Adipocyte (in vitro differentiated cells): ENCODE data around the gene STS.

Source experiments
- DNase-seq: peaks from one replicate; pipeline ENCODE4 v3.0.0-alpha.2; 2015; ENCODE audit warnings: low read depth
- H3K27me3 ChIP-seq: replicated peaks from 2 replicates; pipeline ENCODE4 v1.7.0; 2013; ENCODE audit warnings: mild to moderate bottlenecking, low read length, moderate library complexity; ENCODE audit not compliant: control insufficient read depth, insufficient read depth
- H3K36me3 ChIP-seq: 2 replicates; pipeline ENCODE4 v1.7.0; 2013; ENCODE audit warnings: low read length, mild to moderate bottlenecking, moderate library complexity; ENCODE audit not compliant: control insufficient read depth, insufficient read depth, severe bottlenecking
- H3K4me1 ChIP-seq: 2 replicates; pipeline ENCODE4 v1.7.0; 2013; ENCODE audit warnings: mild to moderate bottlenecking, low read length, moderate library complexity; ENCODE audit not compliant: control insufficient read depth, insufficient read depth
- H3K4me3 ChIP-seq: 2 replicates; pipeline ENCODE4 v1.7.0; 2013; ENCODE audit warnings: mild to moderate bottlenecking, low read length, moderate library complexity
- H3K9ac ChIP-seq: 2 replicates; pipeline ENCODE4 v1.7.0; 2013; ENCODE audit warnings: mild to moderate bottlenecking, low read length, moderate library complexity
- H3K9me3 ChIP-seq: 2 replicates; pipeline ENCODE4 v1.7.0; 2013; ENCODE audit warnings: mild to moderate bottlenecking, low read length, moderate library complexity; ENCODE audit not compliant: control insufficient read depth

STS gene

GRCh38 chrX:7143941-7144525 is 3.5 kb upstream of the STS start:
- H3K9ac ChIP-seq = no peak overlapping the region
- DNase-seq = no peak
- no peaks in the 10 kb centered on the region for H3K36me3 ChIP-seq
- peaks cover 18% of the 10 kb centered on the region for H3K4me1 ChIP-seq
- H3K9me3 ChIP-seq = no peaks in the 10 kb centered on the region
- H3K27me3 ChIP-seq = no peaks in the 10 kb centered on the region
- H3K4me3 ChIP-seq = no peak overlapping the region

GRCh38 chrX:7145454-7145853 is 2.1 kb upstream of the STS start:
- Histone ChIP-seq H3K27me3 (no peaks in the 10 kb centered on the region), H3K36me3 (no peaks in the 10 kb centered on the region), H3K9me3 (no peaks in the 10 kb centered on the region), H3K4me1 (peaks cover 14% of the 10 kb centered on the region), H3K9ac (peak overlapping the region; percentile 12), H3K4me3 (peak overlapping the region; percentile 50)
- no peak for DNase-seq

- H3K9me3 ChIP-seq = no peaks in the 10 kb centered on the region
Measured at GRCh38 chrX:7146020-7146702, 1.4 kb upstream of the STS start.

GRCh38 chrX:7146703-7147412 is 654 bp upstream of the STS start:
- no peak for DNase-seq
- peak overlapping the region; percentile 95 for H3K9ac ChIP-seq
- H3K36me3 ChIP-seq = no peaks in the 10 kb centered on the region
- no peaks in the 10 kb centered on the region for H3K9me3 ChIP-seq
- peaks cover 14% of the 10 kb centered on the region for H3K4me1 ChIP-seq
- H3K4me3 ChIP-seq = peak overlapping the region; percentile 89
- no peaks in the 10 kb centered on the region for H3K27me3 ChIP-seq

More at GRCh38 chrX:7146020-7146702, 1.4 kb upstream of the STS start:
- Histone ChIP-seq H3K4me3 (peak overlapping the region; percentile 50), H3K27me3 (no peaks in the 10 kb centered on the region), H3K36me3 (no peaks in the 10 kb centered on the region), H3K4me1 (peaks cover 14% of the 10 kb centered on the region), H3K9ac (no peak overlapping the region)
- no peak for DNase-seq

GRCh38 chrX:7147978-7148854 is 704 bp downstream of the STS start, which contains the start of gene PUDP:
PUDP (minus strand) TSS chrX:7148153; CDS start chrX:7148113, 40 bp downstream.
- Histone ChIP-seq H3K36me3 (no peaks in the 10 kb centered on the region), H3K4me3 (peak within 1 kb of the TSS; percentile 89), H3K4me1 (peaks cover 14% of the 10 kb centered on the region), H3K27me3 (no peaks in the 10 kb centered on the region), H3K9me3 (no peaks in the 10 kb centered on the region), H3K9ac (peak within 1 kb of the TSS; percentile 95)
- DNase-seq = peak; percentile 97

- Histone ChIP-seq H3K9ac (no peak overlapping the region), H3K9me3 (no peaks in the 10 kb centered on the region), H3K4me1 (peaks cover 14% of the 10 kb centered on the region), H3K36me3 (no peaks in the 10 kb centered on the region), H3K27me3 (no peaks in the 10 kb centered on the region), H3K4me3 (no peak overlapping the region)
- no peak for DNase-seq
Measured at GRCh38 chrX:7149411-7149810, 1.9 kb downstream of the STS start.

GRCh38 chrX:7153231-7153630 is 5.7 kb downstream of the STS start:
- Histone ChIP-seq H3K9me3 (no peaks in the 10 kb centered on the region), H3K4me1 (no peaks in the 10 kb centered on the region), H3K36me3 (no peaks in the 10 kb centered on the region), H3K4me3 (no peak overlapping the region), H3K27me3 (no peaks in the 10 kb centered on the region), H3K9ac (no peak overlapping the region)
- no peak for DNase-seq

- Histone ChIP-seq H3K9ac (no peak overlapping the region), H3K4me1 (no peaks in the 10 kb centered on the region), H3K4me3 (no peak overlapping the region), H3K27me3 (no peaks in the 10 kb centered on the region), H3K36me3 (no peaks in the 10 kb centered on the region), H3K9me3 (no peaks in the 10 kb centered on the region)
- no peak for DNase-seq
Measured at GRCh38 chrX:7154041-7154597, 6.6 kb downstream of the STS start.

GRCh38 chrX:7155163-7155562 is 7.7 kb downstream of the STS start:
- Histone ChIP-seq H3K27me3 (no peaks in the 10 kb centered on the region), H3K36me3 (no peaks in the 10 kb centered on the region), H3K4me3 (no peak overlapping the region), H3K9me3 (no peaks in the 10 kb centered on the region), H3K4me1 (no peaks in the 10 kb centered on the region), H3K9ac (no peak overlapping the region)
- DNase-seq = no peak

- no peak overlapping the region for H3K9ac ChIP-seq
- H3K36me3 ChIP-seq = no peaks in the 10 kb centered on the region
- no peaks in the 10 kb centered on the region for H3K9me3 ChIP-seq
- no peaks in the 10 kb centered on the region for H3K27me3 ChIP-seq
- DNase-seq = no peak
- H3K4me3 ChIP-seq = no peak overlapping the region
- H3K4me1 ChIP-seq = no peaks in the 10 kb centered on the region
Measured at GRCh38 chrX:7156879-7157278, 9.4 kb downstream of the STS start.
